ENCODE results near the gene C21orf58.

C21orf58 gene

DNA sequence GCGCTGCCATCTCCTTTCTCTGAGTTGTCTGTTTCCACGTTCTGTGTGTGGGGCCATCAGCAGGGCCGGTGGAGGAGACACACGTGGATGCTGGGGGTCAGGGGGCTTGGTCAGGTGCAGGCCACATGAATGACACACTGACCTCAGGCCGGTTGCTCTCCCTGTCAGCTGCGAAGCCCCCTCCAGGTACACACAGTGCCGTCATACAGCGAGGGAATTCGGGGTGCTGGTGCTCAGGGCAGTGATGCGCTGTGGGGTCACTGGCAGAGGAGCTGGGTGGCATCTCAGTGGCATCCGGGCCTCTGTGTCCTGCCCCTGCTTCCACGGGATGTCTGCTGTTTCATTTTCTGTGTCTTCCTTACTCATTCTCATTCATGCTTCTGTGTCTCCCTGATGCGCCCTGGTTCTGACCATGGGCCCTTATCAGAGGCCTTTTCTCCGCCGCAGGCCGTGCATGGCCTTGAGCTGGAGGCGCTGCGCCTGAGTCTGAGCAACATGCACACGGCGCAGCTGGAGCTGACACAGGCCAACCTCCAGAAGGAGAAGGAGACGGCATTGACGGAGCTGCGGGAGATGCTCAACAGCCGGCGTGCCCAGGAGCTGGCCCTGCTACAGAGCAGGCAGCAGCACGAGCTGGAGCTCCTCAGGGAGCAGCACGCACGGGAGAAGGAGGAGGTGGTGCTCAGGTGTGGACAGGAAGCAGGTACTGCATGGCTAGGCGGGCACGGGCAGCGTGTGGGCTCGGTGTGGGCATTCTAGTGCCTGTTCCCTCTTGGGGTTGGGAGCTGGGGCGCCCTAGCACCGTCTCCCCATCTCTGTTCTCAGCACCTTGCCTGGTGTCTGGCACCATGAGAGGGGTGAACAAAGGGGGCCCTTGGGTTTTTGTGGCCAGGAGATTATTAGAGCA lies 22.9 kb upstream of the C21orf58 start:
- H3K4me3 ChIP-seq (ENCODE audit: low read depth, low read length), result no peak overlapping the region
- TF ChIP-seq, protein P1, sequence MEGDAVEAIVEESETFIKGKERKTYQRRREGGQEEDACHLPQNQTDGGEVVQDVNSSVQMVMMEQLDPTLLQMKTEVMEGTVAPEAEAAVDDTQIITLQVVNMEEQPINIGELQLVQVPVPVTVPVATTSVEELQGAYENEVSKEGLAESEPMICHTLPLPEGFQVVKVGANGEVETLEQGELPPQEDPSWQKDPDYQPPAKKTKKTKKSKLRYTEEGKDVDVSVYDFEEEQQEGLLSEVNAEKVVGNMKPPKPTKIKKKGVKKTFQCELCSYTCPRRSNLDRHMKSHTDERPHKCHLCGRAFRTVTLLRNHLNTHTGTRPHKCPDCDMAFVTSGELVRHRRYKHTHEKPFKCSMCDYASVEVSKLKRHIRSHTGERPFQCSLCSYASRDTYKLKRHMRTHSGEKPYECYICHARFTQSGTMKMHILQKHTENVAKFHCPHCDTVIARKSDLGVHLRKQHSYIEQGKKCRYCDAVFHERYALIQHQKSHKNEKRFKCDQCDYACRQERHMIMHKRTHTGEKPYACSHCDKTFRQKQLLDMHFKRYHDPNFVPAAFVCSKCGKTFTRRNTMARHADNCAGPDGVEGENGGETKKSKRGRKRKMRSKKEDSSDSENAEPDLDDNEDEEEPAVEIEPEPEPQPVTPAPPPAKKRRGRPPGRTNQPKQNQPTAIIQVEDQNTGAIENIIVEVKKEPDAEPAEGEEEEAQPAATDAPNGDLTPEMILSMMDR (IDR thresholded peaks at IDR 0.05; ENCODE audit: low read depth, low read length), result no peak

DNA sequence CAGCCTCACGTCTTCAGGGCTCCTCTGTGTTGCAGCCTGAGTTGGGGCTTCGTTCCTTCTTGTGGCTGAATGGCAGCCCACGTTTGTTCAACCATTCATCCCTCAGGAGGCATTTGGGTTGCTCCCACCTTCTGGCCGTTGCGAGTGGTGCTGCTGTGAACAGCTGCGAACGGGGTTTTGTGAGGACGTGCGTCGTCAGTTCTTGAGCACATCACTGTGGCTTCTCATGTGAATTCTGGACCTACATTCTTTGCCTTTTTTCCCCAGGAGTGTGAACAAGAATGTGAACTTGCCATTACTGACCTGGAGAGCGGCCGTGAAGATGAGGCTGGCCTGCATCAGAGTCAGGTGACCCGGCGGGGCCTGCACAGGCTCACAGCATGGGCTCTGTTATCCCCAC lies 22.2 kb upstream of the C21orf58 start:
- no peak overlapping the region for H3K4me3 ChIP-seq (ENCODE audit: low read depth, low read length)
- TF ChIP-seq, protein P1 (IDR thresholded peaks at IDR 0.05; ENCODE audit: low read depth, low read length), result no peak

DNA sequence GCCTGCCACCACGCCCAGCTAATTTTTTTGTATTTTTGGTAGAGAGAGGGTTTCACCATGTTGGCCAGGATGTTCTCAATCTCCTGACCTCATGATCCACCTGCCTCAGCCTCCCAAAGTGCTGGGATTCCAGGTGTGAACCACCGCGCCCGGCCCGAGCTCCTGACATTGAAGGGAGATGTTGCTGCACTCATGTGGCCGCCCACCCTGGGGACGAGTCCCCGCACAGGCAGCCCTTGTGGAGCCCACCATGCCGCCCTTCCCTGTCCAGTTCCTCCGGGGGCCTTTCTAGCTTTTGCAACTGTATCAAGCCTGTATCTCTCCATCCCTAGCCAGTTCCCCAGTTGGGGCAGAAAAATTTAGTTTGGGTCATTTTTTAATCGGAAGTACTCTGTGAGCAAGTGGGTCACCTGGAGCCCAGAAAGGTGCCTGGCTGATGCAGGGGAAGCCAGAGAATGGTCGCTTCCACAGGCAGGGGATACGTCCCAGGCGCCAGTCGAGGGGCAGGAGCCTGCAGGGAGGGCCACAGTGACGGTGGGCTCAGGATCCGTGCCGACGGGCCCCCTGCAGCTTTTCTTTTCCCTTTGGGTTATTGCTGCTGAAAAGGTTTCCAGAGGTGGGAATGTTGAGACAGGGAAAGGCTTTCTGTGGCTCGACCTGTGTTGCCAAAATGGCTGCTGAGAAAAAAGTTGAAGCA lies 20.7 kb upstream of the C21orf58 start:
- no peak overlapping the region for H3K4me3 ChIP-seq (ENCODE audit: low read depth, low read length)

DNA sequence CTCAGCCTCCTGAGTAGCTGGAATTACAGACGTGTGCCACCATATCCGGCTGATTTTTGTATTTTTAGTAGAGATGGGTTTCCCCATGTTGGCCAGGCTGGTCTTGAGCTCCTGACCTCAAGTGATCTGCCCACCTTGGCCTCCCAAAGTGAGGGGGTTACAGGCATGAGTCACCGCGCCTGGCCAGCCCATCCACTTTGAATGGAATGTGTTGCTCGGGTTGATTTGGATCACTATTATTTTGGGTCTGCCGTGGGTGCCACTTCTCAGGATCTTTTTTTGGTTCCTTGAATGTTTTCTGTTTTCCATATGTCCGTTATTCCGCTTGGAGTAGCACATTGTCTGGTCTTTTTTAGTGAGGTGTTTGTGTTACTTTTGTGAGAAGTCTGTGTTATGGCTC lies 17.3 kb upstream of the C21orf58 start:
- TF ChIP-seq, protein P1 (IDR thresholded peaks at IDR 0.05; ENCODE audit: low read depth, low read length), result no peak
- H3K4me3 ChIP-seq (ENCODE audit: low read depth, low read length), result no peak overlapping the region

More for the DNA sequence above, 20.7 kb upstream of the C21orf58 start:
- TF ChIP-seq, protein P1 (IDR thresholded peaks at IDR 0.05; ENCODE audit: low read depth, low read length), result no peak

DNA sequence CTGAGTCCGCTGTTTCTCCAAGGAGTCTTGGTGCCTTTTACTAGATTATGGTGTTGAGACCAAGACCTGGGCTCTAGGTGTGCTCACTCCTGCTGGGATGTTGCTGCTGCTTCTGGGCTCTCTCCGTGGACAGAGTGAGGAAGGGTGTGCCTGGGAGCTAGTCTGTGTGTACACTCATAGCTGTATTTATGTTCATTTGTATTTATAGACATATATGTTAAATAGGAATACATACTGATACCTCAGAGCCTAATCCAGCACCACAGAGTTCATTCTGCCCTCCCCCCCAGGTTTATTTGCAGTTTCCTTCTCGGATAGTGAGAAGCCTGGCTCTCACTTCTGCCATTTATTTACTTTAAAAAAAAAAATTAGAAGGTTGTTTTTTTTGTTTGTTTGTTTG lies 12.9 kb upstream of the C21orf58 start:
- no peak overlapping the region for H3K4me3 ChIP-seq (ENCODE audit: low read depth, low read length)
- TF ChIP-seq, protein P1 (IDR thresholded peaks at IDR 0.05; ENCODE audit: low read depth, low read length), result no peak

DNA sequence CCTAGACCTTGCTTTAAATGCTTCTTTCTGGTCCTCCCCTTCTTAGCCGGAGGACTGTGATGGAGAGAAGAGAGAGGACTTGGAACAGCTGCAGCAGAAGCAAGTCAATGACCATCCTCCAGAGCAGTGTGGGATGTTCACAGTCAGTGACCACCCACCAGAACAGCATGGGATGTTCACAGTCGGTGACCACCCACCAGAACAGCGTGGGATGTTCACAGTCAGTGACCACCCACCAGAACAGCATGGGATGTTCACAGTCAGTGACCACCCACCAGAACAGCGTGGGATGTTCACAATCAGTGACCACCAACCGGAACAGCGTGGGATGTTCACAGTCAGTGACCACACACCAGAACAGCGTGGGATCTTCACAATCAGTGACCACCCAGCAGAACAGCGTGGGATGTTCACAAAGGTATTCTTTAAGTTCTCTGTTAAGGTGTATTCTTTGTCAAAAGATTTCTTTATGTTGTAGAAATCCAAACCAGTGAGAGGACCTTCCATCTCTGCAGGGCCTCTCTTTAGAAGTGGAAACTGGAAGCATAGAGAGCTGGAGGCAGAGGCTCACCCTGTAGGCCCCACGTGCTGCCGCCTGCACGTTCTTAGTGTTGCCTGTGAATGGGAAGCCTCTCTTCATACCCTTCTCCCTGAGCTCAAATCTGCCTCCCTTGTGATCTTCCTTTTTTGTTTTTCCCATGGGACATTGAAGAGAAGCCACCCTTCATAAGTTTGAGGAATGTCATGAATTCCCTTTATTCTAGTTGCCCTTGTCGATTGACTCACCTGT lies 10.9 kb upstream of the C21orf58 start:
- TF ChIP-seq, protein P1 (IDR thresholded peaks at IDR 0.05; ENCODE audit: low read depth, low read length), result no peak
- no peak overlapping the region for H3K4me3 ChIP-seq (ENCODE audit: low read depth, low read length)

Measured in WI38 (cell line).